ENCODE data around the gene TECTB. TPM values are rescaled to one million over a fixed set of nuclear protein-coding genes. Genes with fewer than 3 reads are reported as not detected.

The TECTB gene
- total RNA-seq, 1 donor from 2014 or later, result not detected

GRCh38 chr10:112344261-112344660 lies 61.1 kb downstream of the TECTB start:
- H3K9me3 ChIP-seq (ENCODE audit: insufficient read depth, low read depth, low read length), result no peaks in the 10 kb centered on the region
- DNase-seq (ENCODE audit: low read depth) (no peak), FAIRE-seq (no peak)
- Mint-ChIP-seq H3K4me3 (ENCODE audit: unreplicated experiment) (no peak overlapping the region), H3K27ac (ENCODE audit: unreplicated experiment) (no peak overlapping the region), H3K36me3 (ENCODE audit: low read depth, unreplicated experiment) (no peaks in the 10 kb centered on the region), H3K27me3 (ENCODE audit: low read depth, unreplicated experiment) (peaks cover 8% of the 10 kb centered on the region), H3K9me3 (ENCODE audit: unreplicated experiment) (no peaks in the 10 kb centered on the region), H3K4me1 (ENCODE audit: low read depth, unreplicated experiment) (no peaks in the 10 kb centered on the region)
- H3K4me2 ChIP-seq (ENCODE audit: low read length), result no peak overlapping the region
- H3K36me3 ChIP-seq (ENCODE audit: insufficient read depth, low read length), result no peaks in the 10 kb centered on the region
- no peaks in the 10 kb centered on the region for H3K4me1 ChIP-seq (ENCODE audit: insufficient read depth, low read length)
- no peak overlapping the region for H3K27ac ChIP-seq (ENCODE audit: low read depth, low read length)
- H4K20me1 ChIP-seq (ENCODE audit: insufficient read depth, low read length), result no peaks in the 10 kb centered on the region
- H3K27me3 ChIP-seq (ENCODE audit: insufficient read depth, low read length), result no peaks in the 10 kb centered on the region
- no peak overlapping the region for H3K9ac ChIP-seq (ENCODE audit: low read length)
- H2AFZ ChIP-seq (ENCODE audit: low read depth, low read length), result no peak overlapping the region
- TF ChIP-seq CTCF (IDR thresholded peaks at IDR 0.05; ENCODE audit: insufficient read depth, low read depth, low read length) (no peak), EZH2 (IDR thresholded peaks at IDR 0.05; ENCODE audit: insufficient read depth, low read length) (no peak)
- H3K79me2 ChIP-seq (ENCODE audit: insufficient read depth, low read length), result no peaks in the 10 kb centered on the region
- H3K4me3 ChIP-seq (ENCODE audit: insufficient read depth, low read depth, low read length), result no peak overlapping the region

GRCh38 chr10:112345202-112345601 lies 62.0 kb downstream of the TECTB start:
- FAIRE-seq, result no peak
- no peaks in the 10 kb centered on the region for H3K4me1 ChIP-seq (ENCODE audit: insufficient read depth, low read length)
- no peak overlapping the region for H3K27ac ChIP-seq (ENCODE audit: low read depth, low read length)

More at GRCh38 chr10:112345202-112345601, 62.0 kb downstream of the TECTB start:
- Mint-ChIP-seq H3K27ac (ENCODE audit: unreplicated experiment) (no peak overlapping the region), H3K9me3 (ENCODE audit: unreplicated experiment) (no peaks in the 10 kb centered on the region), H3K4me1 (ENCODE audit: low read depth, unreplicated experiment) (no peaks in the 10 kb centered on the region), H3K36me3 (ENCODE audit: low read depth, unreplicated experiment) (no peaks in the 10 kb centered on the region), H3K4me3 (ENCODE audit: unreplicated experiment) (no peak overlapping the region), H3K27me3 (ENCODE audit: low read depth, unreplicated experiment) (peaks cover 8% of the 10 kb centered on the region)
- no peak overlapping the region for H2AFZ ChIP-seq (ENCODE audit: low read depth, low read length)
- no peaks in the 10 kb centered on the region for H3K36me3 ChIP-seq (ENCODE audit: insufficient read depth, low read length)
- H3K4me2 ChIP-seq (ENCODE audit: low read length), result no peak overlapping the region
- H3K27me3 ChIP-seq (ENCODE audit: insufficient read depth, low read length), result no peaks in the 10 kb centered on the region
- no peaks in the 10 kb centered on the region for H4K20me1 ChIP-seq (ENCODE audit: insufficient read depth, low read length)
- H3K79me2 ChIP-seq (ENCODE audit: insufficient read depth, low read length), result no peaks in the 10 kb centered on the region
- no peak for DNase-seq (ENCODE audit: low read depth)
- H3K9me3 ChIP-seq (ENCODE audit: insufficient read depth, low read depth, low read length), result no peaks in the 10 kb centered on the region
- TF ChIP-seq EZH2 (IDR thresholded peaks at IDR 0.05; ENCODE audit: insufficient read depth, low read length), result no peak
- TF ChIP-seq CTCF (IDR thresholded peaks at IDR 0.05; ENCODE audit: insufficient read depth, low read depth, low read length), result no peak
- no peak overlapping the region for H3K4me3 ChIP-seq (ENCODE audit: insufficient read depth, low read depth, low read length)
- no peak overlapping the region for H3K9ac ChIP-seq (ENCODE audit: low read length)
